BJ (cell line): ENCODE measurements around the gene GPR39. TPM values are rescaled to one million over a fixed set of nuclear protein-coding genes. Genes with fewer than 3 reads are reported as not detected.

Experiments
- CTCF ChIA-PET: fragments of 350-600 bp; formaldehyde crosslinking; extraction: SDS; loops from one replicate; lab custom pipeline; 2021; ENCODE audit warnings: antibody characterized with exemption, inconsistent platforms; lab: Yijun Ruan, JAX
- POLR2A ChIA-PET: fragments of 300-600 bp; sonication (Branson Sonifier 250); formaldehyde crosslinking; extraction: SDS; loops from one replicate; lab custom pipeline; 2021; ENCODE audit warnings: antibody characterized with exemption; lab: Charles Lee
- DNase-seq: peaks from one replicate; pipeline ENCODE4 v3.0.0-alpha.2; 2011; ENCODE audit warnings: low read depth
- H3K27me3 ChIP-seq: 2 replicates; pipeline ENCODE4 v1.6.0; 2011; ENCODE audit warnings: low read length; ENCODE audit not compliant: control insufficient read depth, insufficient read depth
- H3K36me3 ChIP-seq: 2 replicates; pipeline ENCODE4 v1.5.1; 2011; ENCODE audit warnings: low read length; ENCODE audit not compliant: control insufficient read depth, insufficient read depth
- H3K4me3 ChIP-seq: 2 replicates; pipeline ENCODE4 v1.5.1; 2011; ENCODE audit warnings: low read depth, mild to moderate bottlenecking, control low read depth, low read length
- CTCF ChIP-seq: IDR thresholded peaks from 2 replicates; pipeline ENCODE4 v1.5.1; 2011; ENCODE audit warnings: low read depth, mild to moderate bottlenecking, control low read depth, inconsistent platforms, low read length, moderate library complexity; ENCODE audit not compliant: insufficient read depth
- polyA plus RNA-seq: library from polyadenylated mRNA; depleted of rRNA; stranded (reverse); fragments of >200 nt; gene quantifications from 2 replicates; pipeline ENCODE4 v1.2.3, GENCODE V29; 2011
- small RNA-seq: library from RNA; depleted of rRNA; stranded (forward); fragments of <200 nt; gene quantifications from one replicate; pipeline ENCODE3, GENCODE V24; 2012; ENCODE audit warnings: low replicate concordance, low read depth; ENCODE audit not compliant: insufficient read length

The GPR39 gene
- polyA plus RNA-seq, 1 experiment, result 2.3 TPM

- no peak for DNase-seq
- no peaks in the 10 kb centered on the region for H3K27me3 ChIP-seq
- TF ChIP-seq CTCF, result no peak
- no peak overlapping the region for H3K4me3 ChIP-seq
- POLR2A ChIA-PET, result no interaction called here
- CTCF ChIA-PET, result interaction anchor here (1.8 kb wide), 1 partner anchor 9 kb away, joined by 6 read pairs; no protein-coding TSS in a partner anchor
- no peaks in the 10 kb centered on the region for H3K36me3 ChIP-seq
Observed at GRCh38 chr2:132681766-132682165, 265.2 kb downstream of the GPR39 start.

- no peak for DNase-seq
- Histone ChIP-seq H3K4me3 (no peak overlapping the region), H3K27me3 (no peaks in the 10 kb centered on the region), H3K36me3 (no peaks in the 10 kb centered on the region)
- no peak for TF ChIP-seq CTCF
- ChIA-PET CTCF (interaction anchor here (1.2 kb wide), 1 partner anchor 9 kb away, joined by 6 read pairs; no protein-coding TSS in a partner anchor), POLR2A (no interaction called here)
Observed at GRCh38 chr2:132690664-132691303, 274.2 kb downstream of the GPR39 start.

GRCh38 chr2:132691556-132691955, 275.0 kb downstream of the GPR39 start:
- TF ChIP-seq CTCF, result no peak
- ChIA-PET POLR2A (no interaction called here), CTCF (no interaction called here)
- DNase-seq, result no peak
- Histone ChIP-seq H3K27me3 (no peaks in the 10 kb centered on the region), H3K4me3 (no peak overlapping the region), H3K36me3 (no peaks in the 10 kb centered on the region)

- ChIA-PET POLR2A (no interaction called here), CTCF (no interaction called here)
- TF ChIP-seq CTCF, result no peak
- no peaks in the 10 kb centered on the region for H3K36me3 ChIP-seq
- no peaks in the 10 kb centered on the region for H3K27me3 ChIP-seq
- no peak overlapping the region for H3K4me3 ChIP-seq
- DNase-seq, result no peak
Observed at GRCh38 chr2:132692816-132693215, 276.2 kb downstream of the GPR39 start.

Small RNAs within 50 kb of the gene (small RNA-seq; reads per million reads assigned to genes)
- gene RNU6-175P, result not detected
